HEK293 (cell line): ENCODE results near the gene CEP85.

Experiments used
- BCL11B ChIP-seq: fragments of 450-650 bp; formaldehyde crosslinking; IDR thresholded peaks from 2 replicates; pipeline ENCODE4 v1.5.1; 2016; ENCODE audit warnings: low read depth, missing biosample characterization, missing genetic modification characterization
- GLI2 ChIP-seq: fragments of 450-650 bp; formaldehyde crosslinking; IDR thresholded peaks from 2 replicates; pipeline ENCODE4; 2017; ENCODE audit warnings: missing biosample characterization, missing genetic modification characterization, low read depth, borderline replicate concordance
- IKZF3 ChIP-seq: fragments of 450-650 bp; IDR thresholded peaks from 2 replicates; pipeline ENCODE4 v1.5.0; 2018; ENCODE audit warnings: missing biosample characterization, mild to moderate bottlenecking, missing genetic modification characterization, moderate library complexity
- KLF1 ChIP-seq: fragments of 450-650 bp; formaldehyde crosslinking; IDR thresholded peaks from 2 replicates; pipeline ENCODE4 v1.5.1; 2016; ENCODE audit warnings: missing biosample characterization, missing genetic modification characterization
- MZF1 ChIP-seq: fragments of 450-650 bp; formaldehyde crosslinking; IDR thresholded peaks from 2 replicates; pipeline ENCODE4 v1.5.1; 2017; ENCODE audit warnings: missing biosample characterization, missing genetic modification characterization, borderline replicate concordance
- SALL2 ChIP-seq: fragments of 450-650 bp; formaldehyde crosslinking; IDR thresholded peaks from 2 replicates; pipeline ENCODE4 v1.5.0; 2017; ENCODE audit warnings: missing biosample characterization, mild to moderate bottlenecking, missing genetic modification characterization, borderline replicate concordance
- SP7 ChIP-seq: fragments of 450-650 bp; formaldehyde crosslinking; IDR thresholded peaks from 2 replicates; pipeline ENCODE4 v1.5.1; 2016; ENCODE audit warnings: missing biosample characterization, missing genetic modification characterization
- TRIM28 ChIP-seq: IDR thresholded peaks from 2 replicates; pipeline ENCODE4 v1.6.1; 2011; ENCODE audit warnings: low read length, control low read depth, borderline replicate concordance
- ZBTB48 ChIP-seq: fragments of 450-650 bp; formaldehyde crosslinking; IDR thresholded peaks from 2 replicates; pipeline ENCODE4 v1.5.1; 2016; ENCODE audit warnings: missing biosample characterization, missing genetic modification characterization
- ZBTB7A ChIP-seq: fragments of 450-650 bp; formaldehyde crosslinking; IDR thresholded peaks from 2 replicates; pipeline ENCODE4 v1.5.1; 2016; ENCODE audit warnings: low read depth, missing biosample characterization, missing genetic modification characterization
- ZBTB8A ChIP-seq: fragments of 450-650 bp; formaldehyde crosslinking; IDR thresholded peaks from 2 replicates; pipeline ENCODE4 v1.5.1; 2016; ENCODE audit warnings: missing biosample characterization, missing genetic modification characterization
- ZFP3 ChIP-seq: fragments of 450-650 bp; formaldehyde crosslinking; IDR thresholded peaks from 2 replicates; pipeline ENCODE4 v1.5.1; 2016; ENCODE audit warnings: low read depth, missing biosample characterization, missing genetic modification characterization
- ZFP37 ChIP-seq: fragments of 450-650 bp; formaldehyde crosslinking; IDR thresholded peaks from 2 replicates; pipeline ENCODE4 v1.5.1; 2016; ENCODE audit warnings: missing biosample characterization, missing genetic modification characterization
- ZNF132 ChIP-seq: fragments of 450-650 bp; formaldehyde crosslinking; IDR thresholded peaks from 2 replicates; pipeline ENCODE4 v1.5.1; 2017; ENCODE audit warnings: missing biosample characterization, missing genetic modification characterization, borderline replicate concordance
- ZNF155 ChIP-seq: fragments of 450-650 bp; formaldehyde crosslinking; IDR thresholded peaks from 2 replicates; pipeline ENCODE4 v1.5.1; 2016; ENCODE audit warnings: missing biosample characterization, missing genetic modification characterization
- ZNF223 ChIP-seq: fragments of 450-650 bp; formaldehyde crosslinking; IDR thresholded peaks from 2 replicates; pipeline ENCODE4 v1.5.1; 2016; ENCODE audit warnings: missing biosample characterization, missing genetic modification characterization
- ZNF266 ChIP-seq: fragments of 450-650 bp; formaldehyde crosslinking; IDR thresholded peaks from 2 replicates; pipeline ENCODE4 v1.5.1; 2016; ENCODE audit warnings: missing biosample characterization, missing genetic modification characterization, low read depth
- ZNF514 ChIP-seq: fragments of 450-650 bp; formaldehyde crosslinking; IDR thresholded peaks from 2 replicates; pipeline ENCODE4 v1.5.1; 2016; ENCODE audit warnings: missing biosample characterization, missing genetic modification characterization
- ZNF530 ChIP-seq: fragments of 450-650 bp; formaldehyde crosslinking; IDR thresholded peaks from 2 replicates; pipeline ENCODE4 v1.5.1; 2016; ENCODE audit warnings: low read depth, missing biosample characterization, missing genetic modification characterization
- ZNF548 ChIP-seq: fragments of 450-650 bp; formaldehyde crosslinking; IDR thresholded peaks from 2 replicates; pipeline ENCODE4 v1.5.1; 2016; ENCODE audit warnings: missing biosample characterization, missing genetic modification characterization
- ZNF561 ChIP-seq: fragments of 450-650 bp; IDR thresholded peaks from 2 replicates; pipeline ENCODE4 v1.5.1; 2018; ENCODE audit warnings: missing biosample characterization, missing genetic modification characterization, borderline replicate concordance
- ZNF585B ChIP-seq: fragments of 450-650 bp; formaldehyde crosslinking; IDR thresholded peaks from 2 replicates; pipeline ENCODE4 v1.5.1; 2016; ENCODE audit warnings: missing biosample characterization, missing genetic modification characterization
- ZNF610 ChIP-seq: fragments of 450-650 bp; formaldehyde crosslinking; IDR thresholded peaks from 2 replicates; pipeline ENCODE4 v1.5.1; 2016; ENCODE audit warnings: missing biosample characterization, missing genetic modification characterization, borderline replicate concordance
- ZNF645 ChIP-seq: fragments of 450-650 bp; formaldehyde crosslinking; IDR thresholded peaks from 2 replicates; pipeline ENCODE4; 2016; ENCODE audit warnings: missing biosample characterization, missing genetic modification characterization
- ZNF677 ChIP-seq: fragments of 450-650 bp; IDR thresholded peaks from 2 replicates; pipeline ENCODE4 v1.5.0; 2018; ENCODE audit warnings: missing biosample characterization, mild to moderate bottlenecking, missing genetic modification characterization, moderate library complexity
- ZNF768 ChIP-seq: fragments of 450-650 bp; formaldehyde crosslinking; IDR thresholded peaks from 2 replicates; pipeline ENCODE4 v1.5.1; 2018; ENCODE audit warnings: missing biosample characterization, mild to moderate bottlenecking, missing genetic modification characterization
- ZSCAN18 ChIP-seq: fragments of 450-650 bp; formaldehyde crosslinking; IDR thresholded peaks from 2 replicates; pipeline ENCODE4 v1.5.1; 2016; ENCODE audit warnings: missing biosample characterization, missing genetic modification characterization
- TF ChIP-seq, protein P1 (sequence below): fragments of 450-650 bp; formaldehyde crosslinking; conservative IDR thresholded peaks from 2 replicates; pipeline ENCODE4 v1.5.1; 2016; ENCODE audit warnings: low read depth, missing biosample characterization, missing genetic modification characterization
- TF ChIP-seq, protein P2 (sequence below): fragments of 450-650 bp; formaldehyde crosslinking; IDR thresholded peaks from 2 replicates; pipeline ENCODE4 v1.5.1; 2016; ENCODE audit warnings: missing biosample characterization, missing genetic modification characterization, borderline replicate concordance
- TF ChIP-seq, protein P3 (sequence below): fragments of 450-650 bp; formaldehyde crosslinking; IDR thresholded peaks from 2 replicates; pipeline ENCODE4 v1.5.1; 2016; ENCODE audit warnings: missing biosample characterization, missing genetic modification characterization

CEP85 gene

DNA sequence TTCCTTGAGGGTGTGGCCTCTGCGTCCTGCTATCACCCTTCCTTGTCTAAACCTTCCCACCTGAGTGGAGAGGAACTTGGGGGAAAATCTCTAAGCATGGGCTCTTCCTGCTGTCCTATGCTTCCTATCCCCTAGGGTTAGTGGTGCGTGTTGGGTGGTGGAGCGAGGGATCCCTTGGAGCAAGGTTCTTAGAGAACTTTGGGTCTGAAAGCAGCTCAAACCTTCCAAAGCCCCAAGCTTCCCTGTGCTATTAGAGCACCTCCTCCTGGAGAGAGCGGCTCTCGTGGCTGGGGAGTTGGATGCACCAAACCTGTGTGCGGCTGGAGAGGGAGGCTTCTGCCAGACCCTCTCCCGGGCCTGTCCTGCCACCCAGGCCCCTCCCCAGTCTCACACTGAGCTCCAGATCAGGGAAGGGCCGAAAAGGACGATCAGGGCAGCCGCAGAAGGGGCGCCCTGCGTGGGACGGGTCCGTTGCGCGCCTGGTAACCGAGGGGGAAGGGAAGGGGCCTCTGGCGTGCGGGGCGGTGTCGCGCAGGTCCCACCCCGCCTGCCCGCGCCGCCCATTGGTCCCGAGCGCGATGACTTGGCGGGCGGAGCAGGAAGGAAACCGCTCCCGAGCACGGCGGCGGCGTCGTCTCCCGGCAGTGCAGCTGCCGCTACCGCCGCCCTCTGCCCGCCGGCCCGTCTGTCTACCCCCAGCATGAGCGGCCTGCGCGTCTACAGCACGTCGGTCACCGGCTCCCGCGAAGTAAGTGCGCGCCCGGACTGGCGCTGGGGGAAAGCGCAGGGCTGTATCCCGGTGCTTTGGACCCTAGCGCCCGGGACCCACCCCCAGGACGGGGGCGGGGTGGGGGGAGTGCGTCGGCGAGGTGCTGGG is 45.7 kb downstream of the CEP85 start, which contains the start of gene SH3BGRL3 (continued):
- TF ChIP-seq, protein P1, sequence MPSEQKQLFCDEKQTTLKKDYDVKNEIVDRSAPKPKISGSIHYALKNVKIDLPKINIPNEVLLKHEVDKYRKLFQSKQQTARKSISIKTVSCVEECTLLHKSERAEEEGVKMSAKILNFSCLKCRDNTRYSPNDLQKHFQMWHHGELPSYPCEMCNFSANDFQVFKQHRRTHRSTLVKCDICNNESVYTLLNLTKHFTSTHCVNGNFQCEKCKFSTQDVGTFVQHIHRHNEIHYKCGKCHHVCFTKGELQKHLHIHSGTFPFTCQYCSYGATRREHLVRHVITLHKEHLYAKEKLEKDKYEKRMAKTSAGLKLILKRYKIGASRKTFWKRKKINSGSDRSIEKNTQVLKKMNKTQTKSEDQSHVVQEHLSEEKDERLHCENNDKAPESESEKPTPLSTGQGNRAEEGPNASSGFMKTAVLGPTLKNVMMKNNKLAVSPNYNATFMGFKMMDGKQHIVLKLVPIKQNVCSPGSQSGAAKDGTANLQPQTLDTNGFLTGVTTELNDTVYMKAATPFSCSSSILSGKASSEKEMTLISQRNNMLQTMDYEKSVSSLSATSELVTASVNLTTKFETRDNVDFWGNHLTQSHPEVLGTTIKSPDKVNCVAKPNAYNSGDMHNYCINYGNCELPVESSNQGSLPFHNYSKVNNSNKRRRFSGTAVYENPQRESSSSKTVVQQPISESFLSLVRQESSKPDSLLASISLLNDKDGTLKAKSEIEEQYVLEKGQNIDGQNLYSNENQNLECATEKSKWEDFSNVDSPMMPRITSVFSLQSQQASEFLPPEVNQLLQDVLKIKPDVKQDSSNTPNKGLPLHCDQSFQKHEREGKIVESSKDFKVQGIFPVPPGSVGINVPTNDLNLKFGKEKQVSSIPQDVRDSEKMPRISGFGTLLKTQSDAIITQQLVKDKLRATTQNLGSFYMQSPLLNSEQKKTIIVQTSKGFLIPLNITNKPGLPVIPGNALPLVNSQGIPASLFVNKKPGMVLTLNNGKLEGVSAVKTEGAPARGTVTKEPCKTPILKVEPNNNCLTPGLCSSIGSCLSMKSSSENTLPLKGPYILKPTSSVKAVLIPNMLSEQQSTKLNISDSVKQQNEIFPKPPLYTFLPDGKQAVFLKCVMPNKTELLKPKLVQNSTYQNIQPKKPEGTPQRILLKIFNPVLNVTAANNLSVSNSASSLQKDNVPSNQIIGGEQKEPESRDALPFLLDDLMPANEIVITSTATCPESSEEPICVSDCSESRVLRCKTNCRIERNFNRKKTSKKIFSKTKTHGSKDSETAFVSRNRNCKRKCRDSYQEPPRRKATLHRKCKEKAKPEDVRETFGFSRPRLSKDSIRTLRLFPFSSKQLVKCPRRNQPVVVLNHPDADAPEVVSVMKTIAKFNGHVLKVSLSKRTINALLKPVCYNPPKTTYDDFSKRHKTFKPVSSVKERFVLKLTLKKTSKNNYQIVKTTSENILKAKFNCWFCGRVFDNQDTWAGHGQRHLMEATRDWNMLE (tag by site-specific recombination): no peak
- TF ChIP-seq ZNF530 (tag by site-specific recombination) (no peak), ZSCAN18 (tag by site-specific recombination) (no peak), ZNF561 (tag by site-specific recombination) (peak; percentile 100), ZNF768 (tag by site-specific recombination) (no peak), ZNF585B (no peak), ZNF645 (tag by site-specific recombination) (no peak), BCL11B (tag by site-specific recombination) (0 out of 2 replicates have a peak, but pooled peaks have one; percentile 25), GLI2 (tag by site-specific recombination) (no peak), ZBTB8A (peak; percentile 67), ZBTB48 (tag by site-specific recombination) (0 out of 2 replicates have a peak, but pooled peaks have one; percentile 60), ZFP37 (tag by site-specific recombination) (no peak; the same call in 1 of the 2 replicates), ZNF132 (tag by site-specific recombination) (no peak), ZNF548 (tag by site-specific recombination) (no peak), ZNF155 (tag by site-specific recombination) (no peak), ZNF610 (tag by site-specific recombination) (peak; percentile 74), ZBTB7A (tag by site-specific recombination) (0 out of 2 replicates have a peak, but pooled peaks have one; percentile 63), SALL2 (no peak), SP7 (tag by site-specific recombination) (peak; percentile 61), MZF1 (tag by site-specific recombination) (no peak), ZFP3 (tag by site-specific recombination) (no peak), TRIM28 (peak; percentile 70; the same call in 1 of the 2 replicates), KLF1 (tag by site-specific recombination) (peak; percentile 88), ZNF514 (tag by site-specific recombination) (no peak), ZNF266 (tag by site-specific recombination) (no peak), ZNF223 (tag by site-specific recombination) (no peak), IKZF3 (tag by site-specific recombination) (0 out of 2 replicates have a peak, but pooled peaks have one; percentile 30), ZNF677 (tag by site-specific recombination) (no peak)
- TF ChIP-seq, protein P2, sequence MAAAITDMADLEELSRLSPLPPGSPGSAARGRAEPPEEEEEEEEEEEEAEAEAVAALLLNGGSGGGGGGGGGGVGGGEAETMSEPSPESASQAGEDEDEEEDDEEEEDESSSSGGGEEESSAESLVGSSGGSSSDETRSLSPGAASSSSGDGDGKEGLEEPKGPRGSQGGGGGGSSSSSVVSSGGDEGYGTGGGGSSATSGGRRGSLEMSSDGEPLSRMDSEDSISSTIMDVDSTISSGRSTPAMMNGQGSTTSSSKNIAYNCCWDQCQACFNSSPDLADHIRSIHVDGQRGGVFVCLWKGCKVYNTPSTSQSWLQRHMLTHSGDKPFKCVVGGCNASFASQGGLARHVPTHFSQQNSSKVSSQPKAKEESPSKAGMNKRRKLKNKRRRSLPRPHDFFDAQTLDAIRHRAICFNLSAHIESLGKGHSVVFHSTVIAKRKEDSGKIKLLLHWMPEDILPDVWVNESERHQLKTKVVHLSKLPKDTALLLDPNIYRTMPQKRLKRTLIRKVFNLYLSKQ (tag by site-specific recombination): no peak
- TF ChIP-seq, protein P3, sequence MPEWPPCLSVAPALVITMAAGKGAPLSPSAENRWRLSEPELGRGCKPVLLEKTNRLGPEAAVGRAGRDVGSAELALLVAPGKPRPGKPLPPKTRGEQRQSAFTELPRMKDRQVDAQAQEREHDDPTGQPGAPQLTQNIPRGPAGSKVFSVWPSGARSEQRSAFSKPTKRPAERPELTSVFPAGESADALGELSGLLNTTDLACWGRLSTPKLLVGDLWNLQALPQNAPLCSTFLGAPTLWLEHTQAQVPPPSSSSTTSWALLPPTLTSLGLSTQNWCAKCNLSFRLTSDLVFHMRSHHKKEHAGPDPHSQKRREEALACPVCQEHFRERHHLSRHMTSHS (tag by site-specific recombination): no peak
